CD4-positive, alpha-beta T cell treated with Interleukin-6 for 4 hours (primary cell): ENCODE data around the gene ARID5B.

ENCODE experiments used
- DNase-seq: peaks from one replicate; pipeline ENCODE4 v3.0.0-alpha.2; 2020; ENCODE audit warnings: mixed read lengths

ARID5B gene

GRCh38 chr10:61906562-61906901 lies 5.0 kb downstream of the ARID5B start:
- no peak for DNase-seq

DNA sequence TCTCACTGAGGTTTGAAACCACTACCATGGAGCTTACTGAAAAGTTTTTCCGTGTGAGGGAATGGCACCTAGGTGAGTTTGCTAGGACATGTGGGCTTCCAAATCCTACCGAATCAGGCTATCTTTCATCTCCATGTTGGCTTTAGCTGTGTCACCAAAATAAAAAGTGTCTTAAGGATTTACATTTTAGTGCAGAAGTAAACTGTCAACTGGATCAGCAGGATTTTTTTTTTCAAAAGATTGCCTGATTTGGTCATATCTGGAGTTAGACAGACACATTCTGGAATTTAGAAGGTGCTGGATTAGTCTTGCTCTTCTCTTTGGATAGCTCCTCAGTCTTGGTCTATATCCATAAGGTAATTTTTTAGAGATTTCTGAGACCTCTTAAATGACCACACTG lies 5.5 kb downstream of the ARID5B start:
- no peak for DNase-seq

DNA sequence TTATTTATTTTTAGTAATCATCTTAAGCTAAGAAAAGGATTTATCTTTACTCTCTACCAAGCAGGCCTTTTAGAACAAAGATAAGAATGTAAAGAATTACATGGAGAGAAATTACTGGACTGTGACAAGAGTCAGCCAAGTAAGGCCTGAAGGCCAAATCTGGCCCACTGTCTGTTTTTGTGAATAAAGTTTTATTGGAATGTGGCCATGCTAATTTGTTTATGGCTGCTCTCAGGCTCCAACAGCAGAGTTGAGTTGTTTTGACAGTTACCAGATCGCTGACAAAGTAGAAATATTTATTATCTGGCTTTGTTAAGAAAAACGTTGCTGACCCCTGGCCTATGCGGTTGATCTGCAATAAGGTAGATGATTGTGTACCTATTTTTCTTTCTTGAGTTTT lies 6.1 kb downstream of the ARID5B start:
- no peak for DNase-seq

DNA sequence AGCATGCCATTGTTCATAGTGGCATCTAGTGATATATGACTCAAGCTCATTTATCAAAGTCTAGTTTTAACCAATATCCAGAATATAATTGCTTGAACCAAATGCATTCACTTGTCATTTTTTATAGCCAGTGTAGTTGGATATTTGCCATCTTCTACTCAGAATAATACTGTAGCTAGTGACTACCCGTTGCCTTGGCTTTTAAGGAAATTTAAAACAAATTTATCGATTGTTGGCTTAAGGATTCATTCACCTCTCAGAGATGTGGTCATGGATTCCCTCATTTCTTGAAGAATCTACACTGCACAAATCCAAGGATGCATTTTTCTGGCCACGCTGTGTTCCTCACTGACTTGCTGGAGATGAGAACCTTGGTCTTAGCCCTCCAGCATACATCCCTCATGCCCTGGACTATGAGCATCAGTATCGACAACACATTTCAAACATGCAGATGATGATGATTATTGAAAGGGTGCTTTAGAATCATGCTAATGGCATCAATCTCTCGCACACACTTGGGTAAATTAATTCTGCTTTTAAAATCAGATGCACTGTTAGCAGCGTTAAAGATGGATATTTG lies 8.8 kb downstream of the ARID5B start:
- no peak for DNase-seq

GRCh38 chr10:61910894-61911293 lies 9.4 kb downstream of the ARID5B start:
- no peak for DNase-seq

DNA sequence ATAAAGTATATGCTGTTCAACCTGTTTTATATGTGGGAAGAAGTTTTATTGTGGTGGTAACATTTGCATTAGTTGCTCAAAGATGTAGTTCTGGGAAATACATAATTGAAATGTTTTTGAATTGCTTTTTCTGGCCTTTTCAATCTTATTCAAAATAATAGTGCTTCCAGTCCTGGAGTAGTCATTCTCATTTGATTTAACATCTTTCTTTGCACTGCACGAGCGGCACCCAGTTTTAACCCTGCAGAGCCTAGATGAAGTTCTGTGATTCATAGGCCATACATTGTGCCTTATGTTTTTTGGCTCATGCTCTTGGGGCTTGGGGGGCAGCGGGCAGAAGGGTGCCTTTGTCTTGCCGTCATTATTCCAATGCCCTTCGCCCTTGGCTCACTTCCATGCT lies 9.9 kb downstream of the ARID5B start:
- DNase-seq, result no peak

GRCh38 chr10:61912981-61913380 lies 11.5 kb downstream of the ARID5B start:
- no peak for DNase-seq

DNA sequence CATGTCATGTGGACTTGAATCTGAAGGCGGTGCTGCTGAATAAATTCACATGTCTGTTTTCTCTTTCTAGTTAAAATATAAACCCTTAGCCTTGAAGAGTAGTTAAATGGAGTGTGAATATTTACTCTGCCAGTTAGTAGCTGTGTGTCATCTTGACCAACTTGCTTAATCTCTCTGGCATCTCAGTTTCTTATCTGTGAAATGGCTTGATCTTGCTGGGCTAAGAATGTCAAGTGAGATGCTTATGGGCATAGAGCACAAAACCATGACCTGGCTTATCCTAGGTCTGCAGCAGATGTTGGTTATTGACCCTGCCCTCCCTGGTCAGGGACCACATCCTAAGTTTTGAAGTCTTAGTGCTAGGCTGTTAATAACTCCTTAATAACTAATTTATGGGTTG lies 16.6 kb downstream of the ARID5B start:
- DNase-seq, result no peak

DNA sequence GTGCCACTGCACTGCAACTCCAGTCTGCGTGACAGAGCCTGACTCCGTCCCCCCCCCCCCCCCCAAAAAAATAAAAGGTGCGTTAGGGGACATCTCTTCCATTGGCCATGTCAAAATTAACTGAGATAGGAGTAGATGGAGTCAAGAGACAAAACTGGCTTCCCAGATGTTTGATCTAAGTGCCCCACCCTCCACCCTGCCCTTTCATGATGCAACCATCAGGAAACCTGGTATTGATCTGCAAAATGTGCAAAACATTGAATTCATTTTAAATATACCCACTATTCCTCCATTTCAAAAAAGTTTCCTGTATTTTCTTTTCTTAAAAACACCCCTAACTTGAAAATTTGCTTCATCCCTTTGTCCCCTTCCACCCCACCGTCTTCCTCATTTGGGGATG lies 17.5 kb downstream of the ARID5B start:
- no peak for DNase-seq

DNA sequence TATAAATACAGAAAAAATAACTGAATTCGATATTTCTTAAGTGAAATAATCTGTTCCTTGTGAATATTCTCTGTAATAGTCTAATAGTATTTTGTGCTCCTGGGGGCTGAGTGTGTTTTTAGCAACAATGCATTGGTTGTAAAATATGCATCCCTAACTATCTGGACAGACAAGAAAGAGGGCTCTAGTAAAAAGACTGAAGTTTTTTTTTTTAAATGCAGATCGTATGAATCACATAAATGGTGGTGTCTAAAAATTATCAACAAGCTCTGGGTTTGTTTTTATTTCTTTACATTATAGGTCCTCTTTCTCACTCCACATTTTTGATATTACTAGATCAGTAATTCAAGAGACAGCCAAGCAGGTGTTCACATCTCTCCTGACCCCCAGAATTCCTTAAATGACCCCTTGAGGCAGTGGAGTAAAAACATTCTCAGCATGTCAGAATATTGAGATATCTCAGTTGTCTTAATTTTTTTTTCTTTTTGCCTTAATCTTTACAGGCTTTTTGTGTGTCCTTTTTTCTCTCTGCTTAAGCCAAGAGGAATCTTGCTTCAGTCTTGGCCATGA lies 18.2 kb downstream of the ARID5B start:
- no peak for DNase-seq

DNA sequence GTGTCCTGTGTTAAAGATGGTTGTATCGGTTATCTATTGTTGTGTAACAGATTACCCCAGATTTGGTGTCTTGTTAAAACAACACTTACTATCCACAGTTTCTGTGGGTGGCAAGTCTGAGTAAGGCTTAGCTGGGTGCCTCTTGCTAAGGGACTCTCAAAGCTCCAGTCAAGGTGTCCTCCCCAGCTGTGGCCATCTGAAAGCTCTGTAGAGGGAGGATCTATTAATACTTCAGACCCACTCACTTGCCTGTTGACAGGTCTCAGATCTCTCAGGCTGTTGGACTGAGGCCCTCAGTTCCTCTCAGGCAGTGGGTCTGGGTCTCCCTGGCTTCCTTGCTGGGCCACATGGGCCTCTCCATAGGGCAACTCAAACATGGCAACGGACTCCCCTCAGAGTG lies 19.6 kb downstream of the ARID5B start:
- no peak for DNase-seq

DNA sequence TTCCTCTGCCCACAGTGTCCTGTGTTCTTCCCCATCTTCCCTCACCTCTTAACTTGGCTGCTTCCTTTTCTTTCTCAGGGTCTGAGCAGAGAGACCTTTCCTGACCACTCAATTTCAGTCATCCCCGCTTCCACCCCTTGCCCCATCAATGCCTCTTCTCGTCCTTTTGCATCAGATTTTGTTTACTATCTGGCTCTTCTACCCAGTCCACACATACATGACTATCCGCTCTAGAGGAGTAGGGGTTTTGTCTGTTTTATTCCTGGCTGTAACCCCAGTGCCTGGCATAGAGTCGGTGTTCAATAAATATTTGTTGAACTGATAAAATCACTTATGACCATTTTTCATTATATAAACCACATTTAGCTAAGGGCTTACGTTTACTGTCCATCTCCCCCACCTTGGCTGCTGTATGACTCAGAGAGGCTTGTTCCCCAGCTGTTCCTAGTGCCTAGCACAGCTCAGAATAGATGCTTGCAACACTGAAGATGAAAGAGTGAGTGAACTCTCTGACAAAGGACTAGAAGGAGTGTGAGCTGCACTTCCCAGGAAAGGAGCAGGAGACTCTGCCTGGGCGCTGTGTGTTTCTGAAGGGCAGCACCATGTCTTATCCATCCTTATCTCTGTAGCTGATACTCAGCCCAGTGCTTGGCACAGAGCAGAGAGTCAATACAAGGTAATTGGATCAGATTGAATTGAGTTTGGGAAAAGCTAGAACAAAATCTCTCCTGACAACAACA lies 21.9 kb downstream of the ARID5B start:
- no peak for DNase-seq

- DNase-seq, result no peak
These were observed 22.4 kb downstream of the ARID5B start for GRCh38 chr10:61923950-61924274.

- no peak for DNase-seq
These were observed 28.1 kb downstream of the ARID5B start for GRCh38 chr10:61929555-61929954.

DNA sequence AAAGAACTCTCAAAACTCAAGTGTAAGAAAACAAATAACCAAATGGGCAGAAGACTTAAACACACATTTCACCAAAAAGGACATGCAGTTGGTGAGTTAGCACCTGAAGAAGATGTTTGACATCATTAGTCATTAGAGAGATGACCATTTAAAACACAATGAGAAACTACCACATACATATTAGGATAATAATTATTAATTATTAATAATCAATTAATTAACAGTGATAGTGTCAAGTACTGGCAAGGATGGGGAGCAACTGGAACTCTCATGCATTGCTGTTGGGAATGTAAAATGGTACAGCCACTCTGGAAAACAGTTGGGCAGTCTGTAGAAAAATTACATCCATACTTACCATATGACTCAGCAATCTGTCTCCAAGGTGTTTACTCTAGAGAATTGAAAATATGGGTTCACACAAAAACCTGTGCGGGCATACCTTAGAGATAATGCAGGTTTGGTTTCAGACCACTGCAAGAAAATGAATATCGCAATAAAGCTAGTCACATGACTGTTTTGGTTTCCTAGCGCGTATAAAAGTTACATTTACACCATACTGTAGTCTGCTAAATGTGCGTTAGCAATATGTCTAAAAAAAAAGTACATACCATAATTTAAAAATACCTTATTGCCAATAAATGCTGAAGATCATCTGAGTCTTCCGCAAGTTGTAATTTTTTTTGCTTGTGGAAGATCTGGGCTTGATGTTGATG lies 30.3 kb downstream of the ARID5B start:
- no peak for DNase-seq

DNA sequence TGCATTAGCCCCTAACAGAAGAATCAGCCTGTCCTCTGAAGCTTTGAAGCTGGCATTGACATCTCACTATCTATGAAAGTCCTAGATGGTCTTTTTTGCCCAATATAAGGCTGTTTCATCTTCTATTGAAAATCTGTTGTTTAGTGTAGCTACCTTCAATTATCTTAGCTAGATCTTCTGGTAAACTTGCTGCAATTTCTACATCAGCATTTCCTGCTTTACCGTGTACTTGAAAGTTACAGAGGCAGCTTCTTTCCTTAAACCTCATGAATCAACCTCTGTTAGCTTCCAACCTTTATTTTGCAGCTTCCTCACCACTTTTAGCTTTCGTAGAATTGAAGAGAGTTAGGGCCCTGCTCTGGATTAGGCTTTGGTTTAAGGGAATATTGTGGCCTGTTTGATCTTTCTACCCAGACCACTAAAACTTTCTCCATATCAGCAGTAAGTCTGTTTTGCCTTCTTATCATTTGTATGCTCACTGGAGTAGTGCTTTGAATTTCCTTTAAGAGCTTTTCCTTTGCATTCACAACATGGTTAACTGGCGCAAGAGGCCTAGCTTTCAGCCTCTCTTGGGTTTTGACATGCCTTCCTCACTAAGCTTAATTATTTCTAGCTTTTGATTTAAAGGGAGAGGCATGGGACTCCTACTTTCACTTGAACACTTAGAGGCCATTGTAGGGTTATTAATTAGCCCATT lies 32.5 kb downstream of the ARID5B start:
- DNase-seq, result no peak

GRCh38 chr10:61935077-61935476 lies 33.6 kb downstream of the ARID5B start:
- no peak for DNase-seq

GRCh38 chr10:61936770-61937169 lies 35.3 kb downstream of the ARID5B start:
- no peak for DNase-seq

GRCh38 chr10:61937631-61938351 lies 36.3 kb downstream of the ARID5B start:
- no peak for DNase-seq

GRCh38 chr10:61939902-61940301 lies 38.4 kb downstream of the ARID5B start:
- DNase-seq, result no peak

DNA sequence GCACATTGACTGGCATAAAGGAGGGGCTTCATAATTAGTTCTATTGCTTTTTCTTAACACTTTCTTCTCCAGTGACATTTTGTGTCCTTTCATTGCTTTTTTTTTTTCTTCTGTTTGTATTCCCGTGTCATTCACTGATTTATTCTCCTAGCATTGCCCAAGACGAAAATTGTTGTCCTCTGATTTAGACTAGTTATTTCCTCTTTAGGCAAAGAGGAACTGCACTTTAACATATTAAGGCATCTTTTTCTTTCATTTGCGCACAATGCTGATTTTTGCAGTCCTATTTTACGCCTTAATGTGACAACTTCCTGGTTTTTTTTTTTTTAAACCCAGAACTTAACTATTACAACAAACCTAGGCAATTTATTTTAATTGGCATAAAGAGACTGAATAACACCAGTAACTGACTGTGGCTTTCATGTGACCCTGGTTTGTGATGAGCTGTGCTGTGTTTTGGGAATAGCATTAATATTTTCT lies 39.7 kb downstream of the ARID5B start:
- DNase-seq, result no peak

- DNase-seq, result no peak
These were observed 41.3 kb downstream of the ARID5B start for GRCh38 chr10:61942604-61943461.
